HL-60 (cell line): Measurements from ENCODE around the gene TAS2R13.

Experiments used
- CTCF ChIP-seq: IDR thresholded peaks from one replicate; pipeline ENCODE4 v1.5.1; 2011; ENCODE audit warnings: low read length, control low read depth, inconsistent platforms; ENCODE audit not compliant: insufficient read depth
- REST ChIP-seq: IDR thresholded peaks from 2 replicates; pipeline ENCODE4 v1.6.1; 2012; ENCODE audit warnings: low read depth; ENCODE audit not compliant: insufficient replicate concordance

GRCh38 chr12:10941916-10942607 lies 32.7 kb upstream of the TAS2R13 start:
- TF ChIP-seq CTCF = no peak
- no peak for TF ChIP-seq REST
